ENCODE data around the gene AK9. TPM values are rescaled to one million over a fixed set of nuclear protein-coding genes. Genes with fewer than 3 reads are reported as not detected.

Gene AK9
- total and polyA plus RNA-seq, 2 of the 8 experiments (the other 6 are each of a cell fraction or from before 2014, with no cell fraction given): 1.8 to 2.2 TPM

DNA sequence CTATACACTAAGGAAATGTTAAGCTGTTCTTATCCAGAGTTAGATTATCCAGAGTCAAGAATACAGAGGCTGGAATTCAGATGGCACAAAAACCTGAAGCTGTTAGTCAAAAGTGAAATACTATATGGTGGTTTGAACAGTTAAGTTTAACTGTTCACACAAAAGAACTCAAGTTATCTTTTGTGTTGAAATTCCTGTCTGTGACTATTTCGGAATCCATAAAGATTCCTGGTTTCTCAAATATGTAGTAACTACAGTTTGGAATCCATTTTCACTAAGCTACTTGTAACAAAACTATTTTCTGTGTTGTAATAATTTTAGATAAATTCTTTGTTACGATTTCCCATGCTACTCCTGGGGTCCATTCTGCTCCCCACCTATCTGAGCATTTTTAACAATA is 24.6 kb upstream of the AK9 start:
- no peak overlapping the region for H2AFZ ChIP-seq (ENCODE audit: low read length)
- no peaks in the 10 kb centered on the region for H3K9me3 ChIP-seq (ENCODE audit: insufficient read depth in 2 of 2, low read depth in 1 of 2, low read length in 1 of 2)
- H3K23me2 ChIP-seq (ENCODE audit: low read depth, low read length): no peaks in the 10 kb centered on the region
- no peak overlapping the region for H3K4me3 ChIP-seq (ENCODE audit: extremely low read depth in 1 of 4, insufficient read depth in 2 of 4, low read depth in 3 of 4, low read length in 4 of 4)
- no peak for FAIRE-seq
- no peak overlapping the region for H3K27ac ChIP-seq (ENCODE audit: low read depth, low read length)
- no peak overlapping the region for H3K9ac ChIP-seq (replicated peaks in 1 of 4; ENCODE audit: extremely low read depth in 1 of 4, low read depth in 3 of 4, low read length in 3 of 4)
- no peak for DNase-seq (ENCODE audit: low read depth in 1 of 2, low spot score in 2 of 2)
- no peak overlapping the region for H3K4me2 ChIP-seq (ENCODE audit: insufficient read depth in 1 of 2, low read depth in 2 of 2, low read length in 2 of 2)
- H3K18ac ChIP-seq (ENCODE audit: extremely low read depth, low read length): no peak overlapping the region
- no peak for TF ChIP-seq JUND (IDR thresholded peaks at IDR 0.05; ENCODE audit: low read length)
- no peak for TF ChIP-seq GABPA (IDR thresholded peaks at IDR 0.05; ENCODE audit: borderline replicate concordance, insufficient read depth, low read length)
- no peak for TF ChIP-seq FOSL1 (IDR thresholded peaks at IDR 0.05; ENCODE audit: insufficient read depth, low read depth, low read length)
- TF ChIP-seq, protein P1, sequence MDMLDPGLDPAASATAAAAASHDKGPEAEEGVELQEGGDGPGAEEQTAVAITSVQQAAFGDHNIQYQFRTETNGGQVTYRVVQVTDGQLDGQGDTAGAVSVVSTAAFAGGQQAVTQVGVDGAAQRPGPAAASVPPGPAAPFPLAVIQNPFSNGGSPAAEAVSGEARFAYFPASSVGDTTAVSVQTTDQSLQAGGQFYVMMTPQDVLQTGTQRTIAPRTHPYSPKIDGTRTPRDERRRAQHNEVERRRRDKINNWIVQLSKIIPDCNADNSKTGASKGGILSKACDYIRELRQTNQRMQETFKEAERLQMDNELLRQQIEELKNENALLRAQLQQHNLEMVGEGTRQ (IDR thresholded peaks at IDR 0.05; ENCODE audit: low read length): no peak
- TF ChIP-seq, protein P2, sequence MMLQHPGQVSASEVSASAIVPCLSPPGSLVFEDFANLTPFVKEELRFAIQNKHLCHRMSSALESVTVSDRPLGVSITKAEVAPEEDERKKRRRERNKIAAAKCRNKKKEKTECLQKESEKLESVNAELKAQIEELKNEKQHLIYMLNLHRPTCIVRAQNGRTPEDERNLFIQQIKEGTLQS (IDR thresholded peaks at IDR 0.05; ENCODE audit: insufficient read depth, low read depth, low read length): no peak
- TF ChIP-seq TCF12 (IDR thresholded peaks at IDR 0.05; ENCODE audit: low read depth, low read length): no peak
- no peak for TF ChIP-seq ZNF274 (IDR thresholded peaks at IDR 0.05; ENCODE audit: borderline replicate concordance, extremely low read depth, low read length)
- no peak for TF ChIP-seq CHD1 (IDR thresholded peaks at IDR 0.05; ENCODE audit: low read depth, low read length)
- no peak for TF ChIP-seq CBX5 (IDR thresholded peaks at IDR 0.05; ENCODE audit: low read depth, low read length)
- no peak overlapping the region for H3K4ac ChIP-seq (replicated peaks; ENCODE audit: insufficient read length, low read depth, low read length)
- no peak overlapping the region for H2BK20ac ChIP-seq (ENCODE audit: low read length)
- peaks cover 0 to 13% of the 10 kb centered on the region in 2 experiments; a peak in 2 of 4 replicates for H3K79me2 ChIP-seq (ENCODE audit: control insufficient read depth in 1 of 2, insufficient read depth in 2 of 2, low read length in 2 of 2)
- H3K27me3 ChIP-seq (replicated peaks in 1 of 4; ENCODE audit: control insufficient read depth in 3 of 4, extremely low read depth in 1 of 4, insufficient read depth in 3 of 4, low read length in 3 of 4): no peaks in the 10 kb centered on the region
- H3K23ac ChIP-seq (ENCODE audit: insufficient read length): no peak overlapping the region
- H2BK12ac ChIP-seq (ENCODE audit: low read depth, low read length): no peak overlapping the region
- H2BK15ac ChIP-seq (ENCODE audit: low read length): no peak overlapping the region
- no peak overlapping the region for H2BK120ac ChIP-seq (replicated peaks; ENCODE audit: low read depth, low read length)
- H3K4me1 ChIP-seq (replicated peaks in 1 of 4; ENCODE audit: control insufficient read depth in 3 of 4, insufficient read depth in 4 of 4, low read length in 3 of 4): no peaks in the 10 kb centered on the region
- CTCF ChIA-PET (ENCODE audit: partially characterized antibody): interaction anchor here (0.9 to 3.4 kb wide), 6 partner anchors 11 to 338 kb away, joined by 3 to 19 read pairs (median 8); no protein-coding TSS in a partner anchor
- no peak overlapping the region for H2BK5ac ChIP-seq (ENCODE audit: low read depth, low read length)
- H3K56ac ChIP-seq (replicated peaks; ENCODE audit: insufficient read length, low read depth, low read length): no peak overlapping the region
- peaks cover 0 to 2% of the 10 kb centered on the region in 2 experiments for H4K20me1 ChIP-seq (replicated peaks in 1 of 2; ENCODE audit: control insufficient read depth in 1 of 2, insufficient read depth in 2 of 2, low read length in 2 of 2)
- H4K91ac ChIP-seq (replicated peaks; ENCODE audit: insufficient read length, low read length): no peak overlapping the region
- H2AK5ac ChIP-seq (ENCODE audit: low read depth, low read length): no peak overlapping the region
- no peak overlapping the region for H4K8ac ChIP-seq (ENCODE audit: extremely low read depth, insufficient read depth, low read length)
- 87% methylated on average over 2 of the region's 2 CpGs; no CpG with 5 or more reads in 1 of the 2 experiments for WGBS, 2 experiments (ENCODE audit: extremely low coverage in 1 of 2, insufficient coverage in 1 of 2, insufficient read length in 1 of 2, insufficient replicate concordance in 2 of 2, low coverage in 1 of 2, low lambda C conversion rate in 2 of 2, missing lambda C conversion rate in 1 of 2)
- H4K5ac ChIP-seq (ENCODE audit: insufficient read length, low read depth, low read length): no peak overlapping the region
- H3K14ac ChIP-seq (ENCODE audit: insufficient read length): no peak overlapping the region
- no peaks in the 10 kb centered on the region; a peak in 1 of 8 replicates for H3K36me3 ChIP-seq (ENCODE audit: control insufficient read depth in 2 of 4, insufficient read depth in 4 of 4, low read length in 3 of 4)
- no peaks in the 10 kb centered on the region; the same call in none of the 2 replicates for H3K79me1 ChIP-seq (ENCODE audit: low read depth, low read length)
- POLR2A ChIA-PET (ENCODE audit: partially characterized antibody): interaction anchor here (0.5 kb wide), 1 partner anchor 204 kb away, joined by 5 read pairs; no protein-coding TSS in a partner anchor
